GM21619 (cell line): ENCODE results near the gene DICER1.
"Not testable (repeated sequence)": the region's sequence is repeated elsewhere in the genome, so short reads cannot be mapped to it uniquely, and the experiment has no call there.

Experiments used
- ATAC-seq: cut with Tn5 transposase; IDR thresholded peaks from one replicate; pipeline ENCODE4 v1.9.1; 2021; ENCODE audit not compliant: unreplicated experiment

DICER1 gene

GRCh38 chr14:95149441-95149840, 7.9 kb downstream of the DICER1 start:
- no peak for ATAC-seq

DNA sequence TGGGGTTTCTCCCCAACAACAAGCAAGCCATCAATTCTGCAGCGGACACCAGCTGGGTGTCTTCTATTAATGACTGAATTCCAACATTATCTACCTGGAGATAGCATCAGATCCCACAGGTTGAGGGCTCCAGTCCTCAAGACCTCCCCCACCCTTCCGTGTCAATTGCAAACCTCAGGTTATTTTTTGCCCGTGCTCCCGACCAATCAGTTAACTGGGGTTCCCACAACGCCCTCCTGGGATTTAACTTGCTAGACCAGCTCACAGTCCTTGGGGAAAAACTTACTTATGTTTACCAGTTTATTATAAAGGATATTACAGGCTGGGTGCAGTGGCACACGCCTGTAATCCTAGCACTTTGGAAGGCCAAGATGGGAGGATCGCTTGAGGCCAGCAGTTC, 9.7 kb downstream of the DICER1 start:
- no peak for ATAC-seq

DNA sequence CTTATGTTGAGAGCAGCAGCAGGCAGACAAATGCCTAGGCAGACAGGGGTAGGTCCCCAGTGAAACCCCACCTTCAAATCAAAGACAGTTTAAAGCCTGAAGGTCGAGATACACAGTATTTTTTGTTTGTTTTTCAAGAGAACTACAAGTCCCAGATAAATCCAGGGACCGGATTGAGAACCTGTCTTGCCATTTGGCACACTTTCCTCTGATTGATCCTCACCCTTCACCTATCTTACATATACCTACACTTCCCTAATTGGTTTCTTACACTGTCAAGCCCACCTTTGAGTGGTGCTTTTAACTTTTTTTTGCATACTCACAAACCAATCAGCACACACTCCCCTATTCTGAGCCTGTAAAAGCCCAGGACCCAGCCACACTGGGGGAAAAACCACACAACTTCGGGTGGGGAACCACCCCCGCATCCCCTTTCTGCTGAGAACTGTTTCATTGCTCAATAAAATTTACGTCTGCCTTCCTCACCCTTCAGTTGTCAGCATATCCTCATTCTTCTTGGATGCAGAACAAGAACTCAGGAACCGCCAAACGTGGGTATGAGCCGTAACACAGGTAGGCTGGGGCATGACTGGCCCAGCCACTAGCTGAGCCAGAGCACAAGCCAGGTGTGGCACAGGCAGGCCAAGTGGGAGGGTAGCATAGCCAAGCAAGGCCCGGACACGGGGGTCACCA, 11.1 kb downstream of the DICER1 start:
- ATAC-seq = no peak

DNA sequence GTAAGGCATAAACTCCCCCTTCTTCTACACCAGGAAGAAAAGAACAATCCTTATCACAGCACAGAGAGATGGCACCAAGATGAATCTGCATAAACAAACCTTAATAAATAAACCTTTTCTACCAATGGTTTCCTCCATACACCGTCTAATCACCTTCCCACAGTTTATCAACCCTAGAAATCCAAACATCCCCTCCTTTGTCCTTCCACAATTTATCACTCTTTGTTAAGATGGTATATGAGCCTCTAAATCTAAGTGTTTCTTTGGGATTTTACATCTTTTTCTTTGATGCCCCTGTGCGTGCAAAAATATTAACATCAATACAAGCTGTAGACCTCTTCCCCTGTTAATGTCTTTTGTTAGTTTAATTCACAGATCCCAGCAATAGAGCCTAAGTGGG, 12.5 kb downstream of the DICER1 start:
- no peak for ATAC-seq

GRCh38 chr14:95143808-95144620, 13.3 kb downstream of the DICER1 start:
- no peak for ATAC-seq

GRCh38 chr14:95142208-95142607, 15.1 kb downstream of the DICER1 start:
- ATAC-seq = no peak

GRCh38 chr14:95141684-95142083, 15.6 kb downstream of the DICER1 start:
- ATAC-seq = no peak

DNA sequence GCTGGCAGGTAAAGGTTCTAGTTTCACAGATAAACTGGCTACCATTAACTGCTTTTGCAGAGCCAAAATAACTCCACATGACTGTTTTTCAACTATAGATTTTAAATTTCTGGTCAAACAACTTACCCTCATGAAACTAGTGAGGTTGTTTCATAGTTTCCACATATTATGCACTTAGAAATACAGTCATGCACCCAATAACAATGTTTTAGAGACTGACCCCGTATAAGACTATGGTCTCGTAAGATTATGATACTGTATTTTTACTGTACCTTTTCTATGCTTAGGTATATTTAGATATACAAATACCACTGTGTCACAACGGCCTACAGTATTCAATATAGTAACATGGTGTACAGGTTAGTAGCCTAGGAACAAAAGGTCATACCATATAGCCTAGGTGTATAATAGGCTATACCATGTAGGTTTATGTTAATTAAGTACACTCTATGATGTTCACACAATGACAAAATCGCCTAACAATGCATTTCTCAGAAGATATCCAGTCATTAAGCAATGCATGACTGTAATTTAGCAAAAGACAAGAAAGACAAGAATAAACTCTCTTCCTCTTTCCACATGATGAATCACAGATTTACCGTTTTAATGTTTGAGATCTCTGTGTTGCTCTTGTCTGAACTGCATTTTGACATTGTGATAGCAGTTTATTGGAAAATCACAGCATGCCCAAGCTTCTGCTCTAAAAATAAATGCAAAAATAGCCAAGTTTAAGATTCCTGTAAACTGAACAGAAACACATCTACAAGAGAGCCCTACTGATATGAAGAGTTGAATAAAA, 17.1 kb downstream of the DICER1 start:
- ATAC-seq = no peak

- no peak for ATAC-seq
These were observed 18.5 kb downstream of the DICER1 start for GRCh38 chr14:95138876-95139275.

- ATAC-seq = not testable (repeated sequence)
These were observed 18.9 kb downstream of the DICER1 start for GRCh38 chr14:95138455-95138854.

DNA sequence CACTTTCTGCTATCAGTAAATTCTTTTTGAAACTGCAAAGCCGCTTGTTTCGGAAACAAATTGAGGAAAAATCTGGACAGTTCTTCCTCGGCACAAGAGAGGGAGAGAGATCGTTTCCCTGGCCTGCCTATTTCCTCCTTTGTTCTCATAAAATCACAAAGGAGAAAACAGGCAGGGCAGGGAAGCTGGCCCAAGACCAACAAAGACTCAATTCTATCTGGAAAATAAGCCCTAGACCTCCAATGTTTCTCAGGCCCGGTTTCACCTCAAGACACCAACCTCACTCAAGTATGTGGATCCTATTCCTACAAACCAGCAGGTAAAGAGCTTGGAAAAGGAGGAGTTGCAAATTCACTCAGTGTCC, 19.5 kb downstream of the DICER1 start:
- ATAC-seq = no peak

DNA sequence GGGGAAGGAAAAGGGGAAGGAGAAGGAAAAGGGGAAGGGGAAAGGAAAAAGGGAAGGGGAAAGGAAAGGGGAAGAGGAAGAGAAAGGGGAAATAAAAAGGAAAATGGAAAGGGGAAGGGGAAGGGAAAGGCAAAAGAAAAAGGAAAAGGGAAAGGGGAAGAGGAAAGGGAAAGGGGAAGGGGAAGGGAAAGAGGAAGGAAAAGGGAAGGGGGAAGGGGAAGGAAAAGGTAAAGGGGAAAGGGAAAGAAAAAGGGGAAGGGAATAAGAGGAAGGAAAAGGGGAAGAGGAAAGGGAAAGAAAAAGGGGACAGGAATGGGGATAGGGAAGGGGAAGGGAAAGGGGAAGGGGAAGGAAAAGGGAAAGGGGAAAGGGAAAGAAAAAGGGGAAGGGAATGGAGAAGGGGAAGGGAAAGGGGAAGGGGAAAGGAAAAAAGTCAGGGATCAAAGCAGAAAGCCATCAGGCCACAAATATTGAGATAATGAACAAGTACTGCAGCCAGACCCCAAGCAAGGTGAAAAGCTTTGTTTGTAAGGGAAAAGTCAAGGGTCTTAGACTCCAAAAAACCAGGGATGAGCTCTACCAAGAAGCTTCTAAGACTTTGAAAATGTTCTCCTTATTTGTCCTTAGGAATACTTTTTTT, 20.0 kb downstream of the DICER1 start:
- no peak for ATAC-seq

DNA sequence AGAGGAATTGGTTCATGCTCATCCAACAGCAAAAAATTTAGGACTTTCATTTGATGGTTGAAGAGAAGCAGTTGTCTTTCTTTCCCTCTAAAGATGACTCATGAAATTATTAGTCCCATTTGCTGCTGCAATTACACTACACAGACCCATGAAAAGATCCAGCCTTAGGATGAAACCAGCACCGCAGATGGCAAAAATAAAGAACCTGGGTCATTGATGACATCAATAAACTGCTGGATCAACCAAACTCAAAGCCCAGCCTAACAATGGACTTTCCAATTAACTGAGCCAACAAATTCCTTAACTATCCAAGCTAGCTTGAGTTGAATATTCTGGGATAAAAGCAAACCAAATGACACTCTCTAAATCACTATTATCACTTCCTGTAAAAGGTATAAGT, 20.7 kb downstream of the DICER1 start:
- no peak for ATAC-seq

DNA sequence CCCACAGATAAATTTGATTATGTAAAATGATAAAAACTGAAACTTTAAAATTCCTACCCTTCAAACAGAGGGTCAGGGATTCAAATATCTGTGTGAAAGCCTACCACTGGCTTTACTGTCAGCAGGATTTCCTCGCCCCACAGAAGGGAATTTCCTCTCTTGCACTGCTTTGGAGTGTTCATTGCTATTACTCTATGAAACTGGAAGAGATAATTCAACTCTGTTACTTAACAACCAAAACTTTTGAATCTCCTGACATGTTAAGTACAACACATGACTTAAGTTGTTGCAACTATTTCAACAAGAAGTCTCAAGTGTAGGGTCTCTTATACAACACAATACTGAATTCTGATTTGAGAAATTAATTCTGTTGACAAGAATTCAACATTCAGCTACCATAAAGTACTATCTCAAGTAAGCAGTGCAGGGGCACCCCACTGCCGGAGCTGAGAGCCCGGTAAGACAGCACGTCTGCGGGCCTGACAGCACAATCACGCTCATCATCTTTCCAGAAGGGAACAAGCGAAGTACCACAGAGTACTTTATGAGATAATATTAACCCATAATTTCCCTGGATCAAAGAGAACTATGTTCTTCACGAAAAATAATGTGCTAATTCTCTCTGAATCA, 22.9 kb downstream of the DICER1 start:
- ATAC-seq = no peak

DNA sequence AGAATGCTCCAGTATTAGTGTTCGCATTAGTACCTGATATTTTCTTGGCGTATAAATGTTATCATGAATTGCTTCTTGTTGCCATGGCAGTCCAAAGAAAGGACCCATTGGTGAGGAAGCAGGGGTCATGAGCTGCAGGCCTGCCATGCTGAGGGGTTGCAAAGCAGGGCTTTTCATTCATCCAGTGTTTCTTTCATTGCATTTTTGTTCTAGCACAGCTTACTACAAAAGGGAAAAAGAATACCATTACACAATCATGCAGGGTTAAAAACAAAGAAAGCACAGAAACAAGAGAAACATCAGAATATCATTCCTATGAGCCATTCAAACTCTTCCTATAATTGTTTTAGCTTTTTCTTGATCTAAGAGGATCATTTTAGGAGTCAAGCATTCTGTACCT, 24.0 kb downstream of the DICER1 start:
- no peak for ATAC-seq

DNA sequence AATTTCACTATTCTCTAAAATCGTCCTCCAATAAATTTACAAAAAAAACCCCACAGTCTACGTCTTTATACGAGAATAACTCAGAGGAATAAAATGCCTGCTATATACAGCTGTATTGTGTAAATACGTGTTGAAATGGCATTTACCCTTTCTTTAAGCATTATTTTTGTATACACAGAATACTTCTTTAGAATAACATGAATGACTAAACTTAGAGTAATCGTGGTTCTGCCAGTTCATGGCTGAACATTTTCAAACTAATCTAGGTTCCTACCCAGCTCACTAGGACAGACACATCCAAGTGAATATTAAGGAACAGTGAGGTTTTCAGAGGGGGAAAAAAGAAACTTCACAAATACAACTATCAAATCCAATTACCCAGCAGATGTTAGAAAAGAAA, 24.6 kb downstream of the DICER1 start:
- ATAC-seq = no peak

- ATAC-seq = no peak
These were observed 26.8 kb downstream of the DICER1 start for GRCh38 chr14:95130549-95130948.

DNA sequence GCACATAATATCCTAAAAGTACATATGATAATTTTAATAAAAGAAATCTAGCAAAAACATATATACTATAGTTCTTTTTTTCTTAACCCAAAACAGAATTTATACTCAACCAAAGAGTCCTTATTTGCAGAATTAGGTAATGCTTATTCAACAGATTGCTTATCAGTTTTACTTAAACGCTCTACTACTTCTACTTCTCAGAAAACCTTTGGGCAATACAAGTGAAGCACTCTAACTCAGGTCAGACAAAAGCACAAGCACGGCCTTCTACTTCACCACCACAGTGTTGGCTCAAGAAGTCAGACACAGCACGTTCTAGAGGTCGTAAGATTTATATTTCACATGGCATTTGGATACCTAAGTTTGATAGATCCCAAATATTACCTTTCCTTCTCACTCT, 29.2 kb downstream of the DICER1 start:
- ATAC-seq = no peak

DNA sequence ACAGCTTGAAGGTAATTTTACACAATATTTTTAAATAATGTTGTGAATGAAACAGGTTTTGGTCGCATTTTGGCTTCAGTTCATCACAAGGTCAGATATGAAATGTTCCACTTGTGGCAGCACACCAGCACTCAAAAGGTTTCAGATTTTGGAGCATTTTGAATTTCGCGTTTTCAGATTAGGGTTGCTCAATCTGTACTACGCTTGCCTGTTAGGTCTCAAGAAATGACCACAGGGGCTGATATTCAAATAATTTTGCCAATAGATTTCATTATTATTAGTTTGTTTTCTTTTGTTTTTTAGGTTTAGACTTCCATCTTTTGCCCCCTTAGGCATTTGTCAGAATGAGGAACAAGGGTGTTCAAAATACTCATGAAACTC, 29.8 kb downstream of the DICER1 start:
- no peak for ATAC-seq

- no peak for ATAC-seq
These were observed 30.3 kb downstream of the DICER1 start for GRCh38 chr14:95126906-95127530.
